GM21717 (cell line): ENCODE data around the gene CLEC4G.
"Not testable (repeated sequence)": the region's sequence is repeated elsewhere in the genome, so short reads cannot be mapped to it uniquely, and the experiment has no call there.

Experiments
- ATAC-seq: cut with Tn5 transposase; IDR thresholded peaks from one replicate; pipeline ENCODE4 v1.9.1; 2021; ENCODE audit warnings: mild to moderate bottlenecking, moderate library complexity; ENCODE audit not compliant: unreplicated experiment

The CLEC4G gene, protein sequence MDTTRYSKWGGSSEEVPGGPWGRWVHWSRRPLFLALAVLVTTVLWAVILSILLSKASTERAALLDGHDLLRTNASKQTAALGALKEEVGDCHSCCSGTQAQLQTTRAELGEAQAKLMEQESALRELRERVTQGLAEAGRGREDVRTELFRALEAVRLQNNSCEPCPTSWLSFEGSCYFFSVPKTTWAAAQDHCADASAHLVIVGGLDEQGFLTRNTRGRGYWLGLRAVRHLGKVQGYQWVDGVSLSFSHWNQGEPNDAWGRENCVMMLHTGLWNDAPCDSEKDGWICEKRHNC

DNA sequence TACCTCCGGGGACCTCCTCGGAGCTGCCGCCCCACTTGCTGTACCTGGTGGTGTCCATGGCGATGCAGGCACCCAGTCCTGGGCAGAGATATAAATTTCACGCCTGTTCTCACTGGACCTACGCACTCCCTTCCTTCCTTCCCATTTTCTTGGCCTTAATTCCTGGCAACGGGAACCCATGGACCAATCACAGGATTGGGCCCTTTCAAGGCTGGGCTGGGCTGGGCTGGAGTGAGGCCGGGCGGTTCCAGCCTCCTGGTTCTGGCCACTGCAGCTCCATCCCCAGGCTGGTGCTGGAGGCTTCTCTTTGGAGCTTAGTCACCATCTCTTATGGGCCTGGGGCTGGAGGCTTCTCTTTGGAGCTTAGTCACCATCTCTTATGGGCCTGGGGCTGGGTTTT, at the start of gene CLEC4G:
TSS of gene CLEC4G (minus strand) at position 66 of the 400 bp plus-strand sequence. CDS start at position 58, 8 bp downstream.
- no peak for ATAC-seq

- ATAC-seq, result no peak
Observed at GRCh38 chr19:7781157-7781556, 49.2 kb upstream of the CLEC4G start.

DNA sequence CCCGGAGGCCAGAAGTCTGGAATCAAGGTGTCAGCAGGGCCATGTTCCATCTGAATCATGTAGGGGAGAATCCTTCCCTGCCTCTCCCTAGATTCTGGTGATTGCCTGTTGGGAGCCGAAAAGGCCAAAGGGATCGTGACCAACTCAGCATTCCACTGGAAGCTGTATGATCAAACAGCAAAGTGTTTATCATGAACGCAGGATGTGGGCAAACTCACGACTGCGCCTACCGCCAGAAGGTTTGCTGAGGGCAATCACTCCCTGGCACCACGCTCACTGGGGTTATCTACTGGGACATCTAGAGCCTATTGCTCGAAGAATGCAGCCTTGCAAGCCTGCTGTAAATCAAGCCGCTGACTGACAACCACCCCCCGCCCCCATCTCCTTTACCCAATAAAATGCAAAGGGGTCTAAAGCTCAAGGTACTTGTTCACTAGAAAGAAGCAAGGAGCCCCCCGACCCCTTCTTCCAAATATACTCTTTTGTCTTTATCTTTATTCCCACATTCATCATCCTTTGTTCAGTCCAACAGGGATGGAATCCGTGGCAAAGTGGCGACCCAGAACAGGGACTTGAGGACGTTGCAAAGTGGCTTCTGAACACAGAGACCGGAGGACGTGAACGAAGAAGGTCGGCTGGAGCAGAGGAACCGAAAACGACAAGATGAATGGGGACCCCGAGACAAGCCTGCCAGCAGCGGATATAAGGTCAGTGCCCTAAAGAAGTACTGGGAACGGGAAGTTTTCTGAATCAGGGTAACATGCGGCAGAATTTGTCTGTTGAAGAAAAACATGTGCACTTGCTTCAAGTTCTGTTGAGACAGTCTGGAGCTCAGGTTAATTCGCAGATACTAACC, 47.9 kb upstream of the CLEC4G start:
- ATAC-seq, result no peak

DNA sequence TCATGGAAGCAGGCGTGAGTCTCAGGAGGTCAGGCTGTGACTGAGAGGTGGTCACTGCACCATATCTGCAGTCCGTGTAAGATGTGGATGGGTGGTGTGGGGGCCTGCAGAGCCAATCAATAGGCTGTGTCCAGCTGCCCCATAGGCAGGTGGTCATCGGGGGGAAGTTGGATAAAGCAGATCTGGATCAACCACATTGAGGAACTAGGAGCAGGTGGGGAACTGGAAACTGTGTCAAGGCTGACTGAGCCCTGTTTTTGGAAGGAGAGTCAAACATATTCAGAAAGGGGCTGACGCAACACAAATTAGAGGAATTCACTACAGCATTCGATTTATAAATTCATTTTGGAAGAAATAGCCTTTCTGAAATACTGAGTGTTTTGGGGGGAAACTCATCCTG, 46.2 kb upstream of the CLEC4G start:
- ATAC-seq, result no peak

DNA sequence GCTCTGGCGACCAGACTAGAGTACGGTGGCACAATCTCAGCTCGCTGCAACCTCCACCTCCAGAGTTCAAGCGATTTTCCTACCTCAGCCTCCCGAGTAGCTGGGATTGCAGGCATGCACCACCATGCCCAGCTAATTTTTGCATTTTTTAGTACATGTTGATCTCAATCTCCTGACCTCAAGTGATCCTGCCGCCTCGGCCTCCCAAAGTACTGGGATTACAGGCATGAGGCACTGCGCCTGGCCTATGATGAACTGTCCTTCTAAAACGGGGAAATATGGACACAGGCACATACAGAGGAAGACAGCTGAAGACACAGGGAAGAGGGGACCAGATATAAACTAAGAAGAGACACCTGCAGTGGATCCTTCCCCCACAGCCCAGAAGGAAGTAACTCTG, 43.9 kb upstream of the CLEC4G start:
- ATAC-seq, result no peak

DNA sequence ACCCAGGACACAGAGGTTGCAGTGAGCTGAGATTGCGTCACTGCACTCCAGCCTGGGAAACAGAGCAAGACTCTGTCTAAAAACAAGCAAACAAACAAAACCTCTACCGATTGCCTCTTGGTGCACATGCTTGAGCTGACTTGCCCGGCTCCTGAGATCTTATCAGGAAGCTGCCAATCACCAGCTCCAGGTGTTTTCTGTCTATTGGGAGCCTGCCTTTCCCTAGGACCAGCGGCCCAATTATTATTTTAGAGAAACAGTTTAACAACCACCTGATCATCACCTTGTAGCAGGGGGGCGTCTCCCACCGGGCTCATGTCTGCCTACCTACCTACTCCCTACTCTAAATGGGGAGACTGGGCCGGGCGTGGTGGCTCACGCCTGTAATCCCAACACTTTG, 41.9 kb upstream of the CLEC4G start:
- ATAC-seq, result no peak

DNA sequence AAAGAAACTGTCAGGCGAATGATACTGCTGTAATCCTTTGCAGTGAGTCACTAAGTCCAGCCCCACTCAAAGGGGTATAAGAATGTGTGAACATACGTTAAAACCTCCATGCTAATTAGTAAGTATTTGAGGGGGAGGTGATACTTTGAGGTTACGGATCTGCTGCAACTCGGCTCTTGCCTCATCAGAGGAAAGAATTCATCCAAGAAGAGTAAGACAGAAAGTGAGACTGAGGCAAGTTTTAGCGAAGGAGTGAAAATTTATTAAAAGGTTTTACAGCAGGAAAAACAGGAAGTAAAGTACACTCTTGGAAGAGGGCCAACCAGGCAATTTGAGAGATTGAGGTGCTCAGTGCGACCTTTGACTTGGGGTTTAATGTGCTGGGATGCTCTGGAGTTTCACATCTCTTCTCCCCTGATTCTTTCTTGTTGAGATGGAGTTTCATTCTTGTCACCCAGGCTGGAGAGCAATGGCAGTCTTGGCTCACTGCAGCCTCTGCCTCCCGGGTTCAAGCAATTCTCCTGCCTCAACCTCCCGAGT, 40.9 kb upstream of the CLEC4G start:
- ATAC-seq, result no peak

- ATAC-seq, result no peak
Observed at GRCh38 chr19:7771072-7771471, 39.2 kb upstream of the CLEC4G start.

DNA sequence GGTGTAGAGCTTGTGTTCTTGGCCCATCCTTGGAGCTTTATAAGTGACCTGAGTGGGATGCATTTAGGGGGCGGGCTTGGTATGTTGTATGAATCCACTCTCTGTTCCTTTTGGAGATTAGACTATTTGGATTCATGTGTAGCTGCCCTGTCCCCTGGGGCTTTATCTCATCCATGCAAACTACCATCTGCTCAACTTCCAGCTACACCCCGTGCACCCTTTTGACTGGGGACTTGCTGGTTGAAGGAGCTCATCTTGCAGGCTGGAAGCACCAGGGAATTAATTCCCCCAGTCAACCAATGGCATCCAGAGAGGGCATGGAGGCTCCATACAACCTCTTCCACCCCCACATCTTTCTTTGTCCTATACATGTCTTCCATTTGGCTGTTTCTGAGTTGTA, 37.3 kb upstream of the CLEC4G start:
- ATAC-seq, result no peak

GRCh38 chr19:7767487-7767886, 35.6 kb upstream of the CLEC4G start:
- ATAC-seq, result no peak

DNA sequence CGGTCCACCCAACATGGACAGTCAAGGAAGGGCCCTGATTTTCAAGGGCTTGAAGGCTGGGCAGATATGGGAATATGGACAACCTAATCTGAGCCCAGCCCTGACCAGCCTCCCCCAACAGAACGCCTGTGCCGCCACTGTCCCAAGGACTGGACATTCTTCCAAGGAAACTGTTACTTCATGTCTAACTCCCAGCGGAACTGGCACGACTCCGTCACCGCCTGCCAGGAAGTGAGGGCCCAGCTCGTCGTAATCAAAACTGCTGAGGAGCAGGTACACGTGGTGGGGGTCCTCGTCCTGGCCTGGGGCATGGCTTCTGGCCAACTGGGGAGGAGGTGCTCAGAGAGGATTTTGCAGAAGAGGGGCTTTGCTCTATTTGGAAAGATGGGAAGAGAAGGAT, 34.6 kb upstream of the CLEC4G start:
- ATAC-seq, result no peak

DNA sequence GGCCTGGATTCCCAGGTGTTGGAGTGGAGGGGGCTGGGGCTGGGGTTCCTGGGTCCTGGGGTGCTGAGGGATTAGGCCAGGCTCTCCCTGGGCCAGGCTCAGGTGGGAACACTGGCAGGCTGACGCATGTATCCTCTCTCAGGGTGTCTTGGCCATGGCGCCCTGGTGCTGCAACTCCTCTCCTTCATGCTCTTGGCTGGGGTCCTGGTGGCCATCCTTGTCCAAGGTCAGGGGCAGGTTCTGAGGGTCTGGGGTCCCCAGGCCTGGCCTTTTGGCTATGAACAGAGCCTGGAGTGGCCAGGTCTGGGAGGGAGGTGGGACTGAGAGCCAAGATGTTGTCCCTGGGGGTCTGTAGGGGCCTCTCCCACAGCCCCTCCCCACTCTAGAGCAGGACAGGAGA, 33.1 kb upstream of the CLEC4G start:
- not testable (repeated sequence) for ATAC-seq

DNA sequence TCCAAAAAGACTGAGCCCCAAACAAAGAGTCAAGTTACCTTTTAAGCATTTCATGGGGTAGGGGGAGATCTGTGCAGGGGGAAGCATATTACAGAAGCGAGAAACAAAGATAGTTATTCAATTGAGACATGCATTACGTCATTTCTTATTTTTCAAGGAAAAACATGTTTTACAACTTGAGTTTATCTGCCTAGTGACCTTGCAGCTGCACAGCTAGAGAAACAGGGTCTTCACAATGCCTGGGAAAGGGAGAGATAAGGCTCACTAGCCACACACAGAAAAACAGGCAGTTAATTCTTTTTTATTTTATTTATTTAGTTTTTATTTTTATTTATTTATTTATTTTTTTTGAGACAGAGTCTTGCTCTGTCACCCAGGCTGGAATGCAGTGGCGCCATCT, 32.2 kb upstream of the CLEC4G start:
- ATAC-seq, result not testable (repeated sequence)

- ATAC-seq, result no peak
Observed at GRCh38 chr19:7763696-7764095, 31.8 kb upstream of the CLEC4G start.

GRCh38 chr19:7762719-7763293, 30.9 kb upstream of the CLEC4G start, which contains the start of gene CLEC4M:
CLEC4M (plus strand) TSS chr19:7763243; CDS start chr19:7763267, 24 bp downstream.
- no peak for ATAC-seq

GRCh38 chr19:7759156-7759555, 27.2 kb upstream of the CLEC4G start:
- ATAC-seq, result no peak

DNA sequence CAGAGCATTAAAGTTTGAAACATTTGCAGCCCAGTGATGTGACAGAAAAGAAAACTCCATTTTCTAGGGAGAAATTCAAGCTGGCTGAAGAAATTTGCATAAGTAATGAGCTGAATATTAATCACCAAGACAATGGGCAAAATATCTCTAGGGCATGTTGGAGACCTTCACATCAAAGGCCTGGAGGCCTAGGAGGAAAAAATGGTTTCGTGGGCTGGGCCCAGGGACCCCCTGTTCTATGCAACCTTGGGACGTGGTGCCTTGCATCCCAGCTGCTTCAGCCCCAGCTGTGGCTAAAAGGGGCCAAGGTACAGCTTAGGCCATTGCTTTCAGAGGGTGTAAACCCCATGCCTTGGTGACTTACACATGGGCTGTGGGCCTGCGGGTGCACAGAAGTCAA, 25.4 kb upstream of the CLEC4G start:
- ATAC-seq, result no peak

DNA sequence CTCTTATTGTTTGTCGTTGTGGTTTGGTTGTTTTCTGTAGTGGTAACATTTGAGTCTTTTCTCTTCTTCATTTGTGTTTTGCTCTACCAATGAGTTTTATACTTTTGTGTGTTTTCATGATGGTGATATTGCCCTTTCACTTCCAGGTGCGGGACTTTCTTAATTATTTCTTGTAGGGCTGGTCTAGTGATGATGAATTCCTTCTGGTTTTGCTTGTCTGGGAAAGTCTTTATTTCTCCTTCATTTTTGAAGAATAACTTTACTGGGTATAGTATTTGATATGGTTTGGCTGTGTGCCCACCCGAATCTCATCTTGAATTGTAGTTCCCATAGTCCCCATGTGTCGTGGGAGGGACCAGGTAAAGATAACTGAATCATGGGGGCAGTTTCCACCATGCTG, 24.3 kb upstream of the CLEC4G start:
- no peak for ATAC-seq

DNA sequence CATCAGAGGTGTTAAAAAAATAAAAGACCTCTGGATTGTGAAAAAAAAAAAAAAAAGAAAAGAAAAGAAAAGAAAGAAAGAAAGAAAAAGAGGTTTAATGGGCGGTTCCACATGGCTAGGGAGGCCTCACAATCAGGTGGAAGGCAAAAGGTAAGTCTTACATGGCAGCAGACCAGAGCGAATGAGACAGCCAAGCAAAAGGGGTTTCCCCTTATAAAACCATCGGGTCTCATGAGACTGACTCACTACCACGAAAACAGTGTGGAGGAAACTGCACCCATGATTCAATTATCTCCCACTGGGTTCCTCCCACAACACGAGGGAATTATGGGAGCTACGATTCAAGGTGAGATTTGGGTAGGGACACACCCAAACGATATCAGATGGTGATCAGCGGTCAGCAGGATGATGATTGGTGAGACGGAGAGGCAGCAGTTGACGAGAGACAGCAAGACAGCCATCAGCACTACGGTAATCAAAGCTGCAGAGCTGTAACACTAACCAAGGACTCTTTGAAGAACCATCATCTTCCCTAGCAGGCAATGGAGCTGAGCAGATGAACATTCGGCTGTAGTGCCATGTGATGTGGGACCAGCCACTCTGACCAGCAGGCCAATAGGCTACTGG, 19.4 kb upstream of the CLEC4G start:
- ATAC-seq, result no peak

DNA sequence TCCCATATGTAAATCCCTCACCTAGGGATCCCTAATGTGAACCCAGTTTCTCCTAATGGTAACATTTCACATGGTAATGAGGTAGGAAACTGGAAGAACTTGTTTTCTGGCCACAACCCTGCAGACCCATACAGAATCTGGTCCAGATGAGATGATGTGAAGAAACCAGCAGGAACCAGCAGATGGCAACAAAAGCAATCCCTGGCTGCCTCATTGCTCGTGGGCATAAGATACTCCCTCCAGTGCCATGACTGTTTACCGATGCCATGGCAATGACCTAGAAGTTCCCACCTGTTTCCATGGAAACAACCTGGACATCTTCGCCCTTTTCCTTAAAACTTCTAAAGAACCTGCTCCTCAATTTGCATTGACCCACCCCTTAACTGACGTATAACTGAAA, 16.8 kb upstream of the CLEC4G start:
- no peak for ATAC-seq

DNA sequence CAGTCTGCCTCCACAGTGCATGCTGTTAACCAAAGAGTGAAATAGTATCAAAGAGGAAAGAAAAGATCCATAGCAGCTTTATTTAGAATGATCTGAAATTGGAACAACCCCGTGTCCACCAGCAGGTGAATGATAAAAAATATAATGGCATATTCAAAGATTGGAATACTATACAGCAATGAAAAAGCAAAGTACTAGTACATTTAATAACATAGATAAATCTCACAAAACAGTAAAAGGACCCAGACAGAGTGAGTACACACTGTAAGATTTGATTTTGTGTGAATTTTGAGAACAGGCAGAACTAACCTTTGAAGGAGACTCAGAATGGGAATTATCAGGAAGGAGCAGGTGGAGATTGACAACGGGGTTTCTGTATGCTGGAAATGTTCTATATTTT, 16.3 kb upstream of the CLEC4G start:
- ATAC-seq, result no peak
